Stimulated activated CD4-positive, alpha-beta T cell treated with anti-CD3 and anti-CD28 coated beads, Interleukin-15, amount 100 ng/mL, for 48 hours (primary cell): ENCODE results near the gene DTHD1.
A peak's percentile ranks its signal among the peaks of the same experiment; 100 is the strongest.

ENCODE experiments used
- DNase-seq, 2 donors: peaks; one replicate each; pipeline ENCODE4 v3.0.0-alpha.2; 2020; ENCODE audit warnings: low read depth in 2 of 2

The DTHD1 gene

DNA sequence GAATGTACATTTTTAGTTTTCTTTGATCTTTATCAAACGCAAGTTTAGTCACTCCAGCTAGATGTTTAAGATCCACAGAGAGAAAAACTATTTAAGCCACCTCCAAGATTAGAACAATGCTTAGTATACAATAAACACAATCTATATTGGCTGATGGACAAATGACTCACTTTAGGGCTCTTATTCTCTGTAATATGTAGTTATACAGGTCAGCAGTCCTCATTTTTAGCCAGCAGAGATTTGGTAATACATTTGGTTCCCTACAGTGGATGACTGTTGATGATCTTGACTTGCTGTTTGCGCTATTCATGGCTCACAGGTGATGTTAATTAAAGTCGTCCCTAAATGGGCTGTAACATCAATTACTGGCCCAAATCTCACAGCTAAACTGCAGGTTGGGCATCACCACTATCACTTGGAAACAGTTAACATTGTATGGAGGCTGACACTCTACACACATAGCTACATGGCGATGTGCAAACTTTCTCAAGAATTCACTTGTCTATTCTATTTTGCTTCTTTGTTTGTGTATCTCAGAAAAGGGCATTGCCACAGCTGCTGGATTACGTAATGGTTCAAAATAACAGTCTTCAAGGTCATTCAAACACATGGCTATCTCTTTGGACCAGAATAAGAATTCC, 11.8 kb upstream of the DTHD1 start:
- no peak for DNase-seq

DNA sequence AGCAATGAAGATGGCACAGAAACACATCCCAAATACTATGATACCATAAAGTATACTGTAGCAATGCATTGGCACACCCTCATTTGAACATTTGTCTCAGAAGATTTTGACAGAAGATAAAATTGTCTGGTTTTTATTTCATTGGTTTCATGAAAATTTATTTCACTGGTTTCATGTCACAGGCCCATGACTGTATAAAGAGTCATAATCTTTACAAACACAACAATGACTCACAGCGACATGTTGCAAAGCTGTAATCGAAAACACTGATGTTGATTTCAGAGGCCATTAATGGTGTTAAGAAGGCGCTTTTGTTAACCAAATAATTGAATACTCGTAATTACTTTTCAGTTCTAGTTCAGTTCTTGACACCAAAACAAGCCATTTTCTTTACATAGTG, 8.1 kb upstream of the DTHD1 start:
- DNase-seq, result no peak

DNA sequence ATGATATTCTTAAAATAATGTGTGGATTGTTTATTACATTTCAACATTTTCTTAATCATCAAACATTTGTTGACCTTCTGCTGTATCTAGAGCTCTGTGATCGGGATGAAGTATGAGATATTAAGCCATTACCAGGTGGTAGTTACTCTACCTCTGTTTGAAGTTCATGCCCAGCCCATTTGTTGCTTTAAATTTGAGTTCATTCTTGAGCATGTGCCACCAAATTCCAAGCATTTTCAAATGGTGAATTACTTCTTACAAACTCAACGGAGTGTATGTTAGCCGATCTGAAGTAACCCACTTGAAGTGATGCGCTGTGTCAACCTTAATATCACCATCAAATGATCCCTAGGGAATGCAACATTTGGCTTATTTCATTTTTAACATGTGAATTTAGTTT, 7.3 kb upstream of the DTHD1 start:
- no peak for DNase-seq

DNA sequence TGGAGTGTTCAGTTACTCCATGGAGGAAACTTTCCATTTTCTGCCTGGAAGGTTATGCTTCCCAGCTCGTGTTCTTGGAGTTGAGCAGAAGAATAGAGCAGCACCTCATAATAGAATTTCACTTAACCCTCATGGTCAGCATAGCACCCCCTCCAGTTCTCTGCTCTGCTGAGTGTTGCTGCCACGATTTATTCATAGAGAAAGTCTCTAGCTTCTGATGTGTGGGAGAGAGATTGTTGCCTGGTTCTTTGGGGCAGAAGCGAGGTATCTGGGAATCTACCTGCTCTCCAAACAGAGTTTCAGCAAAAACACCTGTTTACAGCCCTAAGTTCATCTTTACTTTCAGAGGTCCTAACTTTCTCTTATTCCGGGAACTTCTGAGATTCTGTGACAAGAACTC, 3.9 kb upstream of the DTHD1 start:
- no peak for DNase-seq

DNA sequence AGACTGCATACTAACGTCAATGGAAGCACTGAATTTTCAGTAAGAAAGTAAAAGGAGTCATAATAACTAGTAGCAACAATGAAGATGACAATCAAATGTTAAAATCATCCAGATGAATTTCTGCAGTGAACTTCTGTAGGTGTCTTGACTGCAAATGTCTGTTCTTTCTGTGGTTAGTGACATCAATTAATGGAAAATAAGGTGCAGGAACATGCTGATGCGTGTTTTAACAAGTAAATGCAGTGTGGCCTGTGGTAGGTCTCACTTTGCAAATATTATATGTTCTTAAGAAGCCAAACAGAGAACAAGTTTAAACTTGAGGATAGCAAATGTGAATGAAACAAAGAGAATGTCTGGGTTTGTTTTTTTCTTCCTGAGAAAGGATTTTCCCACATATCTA, 2.6 kb upstream of the DTHD1 start:
- DNase-seq, result no peak

DNA sequence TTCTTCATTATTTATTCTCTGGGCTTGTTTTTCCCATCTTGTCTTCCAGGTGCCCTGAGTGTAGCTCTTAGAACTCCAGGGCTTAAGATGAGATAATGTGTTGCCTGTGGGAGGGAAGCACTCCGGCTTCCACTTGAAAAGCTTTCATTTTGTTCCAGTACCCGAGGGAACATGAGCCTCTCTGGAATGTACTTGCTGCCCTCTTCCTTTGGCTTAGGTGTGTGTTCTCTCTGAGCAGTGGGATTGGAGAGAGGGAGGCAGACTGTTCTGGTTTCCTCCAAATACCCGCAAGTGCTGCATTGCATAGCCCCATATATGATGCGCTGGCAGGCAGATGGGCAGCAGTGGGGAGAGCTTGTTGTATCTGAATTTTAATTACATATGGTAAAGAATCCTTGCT, 861 bp upstream of the DTHD1 start:
- no peak for DNase-seq

DNA sequence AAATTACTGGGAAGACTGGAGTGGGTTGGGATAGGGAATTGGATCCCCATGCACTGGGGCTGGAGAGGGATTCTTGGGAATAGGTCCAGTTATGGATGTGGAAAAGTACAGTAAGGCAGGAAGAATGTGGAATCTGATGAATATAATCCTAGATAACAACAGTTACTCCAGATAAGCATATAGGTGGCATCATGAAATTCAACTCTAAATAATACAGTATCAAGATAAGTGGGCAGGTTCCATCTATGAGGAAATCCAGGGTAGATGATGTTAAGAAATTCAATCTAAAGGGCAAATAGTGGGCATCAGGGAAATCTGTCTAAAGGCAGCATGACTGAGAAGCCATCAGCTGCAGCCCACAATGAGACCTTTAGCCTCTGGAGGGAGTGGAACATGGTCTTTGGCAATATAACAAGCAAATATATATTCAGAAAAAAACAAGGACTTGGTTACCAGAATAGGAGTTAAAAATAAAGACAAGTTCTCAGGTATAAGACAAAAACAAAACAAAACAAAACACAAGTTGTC, 1.2 kb downstream of the DTHD1 start:
- DNase-seq, result no peak

DNA sequence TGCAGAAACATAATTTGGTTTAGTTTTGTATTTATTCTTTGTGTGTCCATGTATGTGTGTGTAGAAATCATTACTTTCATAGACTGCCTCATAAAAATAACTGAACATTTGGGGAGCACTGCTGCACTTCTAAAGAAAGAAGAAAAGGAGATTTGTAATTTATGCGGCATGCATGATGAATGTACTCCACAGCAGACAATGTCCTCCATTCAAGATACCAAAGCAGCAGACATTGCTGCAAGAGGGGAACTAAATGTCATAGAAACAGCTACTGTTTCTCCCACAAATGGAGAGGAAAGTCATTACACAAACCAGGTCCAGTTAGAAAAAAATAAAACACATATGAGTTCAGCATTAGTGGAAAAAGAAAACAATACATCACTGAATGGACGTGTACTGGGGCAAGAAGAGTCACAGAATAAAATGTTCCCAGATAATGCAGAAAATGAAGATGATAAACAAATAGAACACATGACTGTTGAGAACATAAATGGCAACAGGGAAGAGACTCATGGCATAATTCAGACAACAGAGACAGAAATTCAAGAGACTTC, 2.6 kb downstream of the DTHD1 start:
- DNase-seq, result no peak

DNA sequence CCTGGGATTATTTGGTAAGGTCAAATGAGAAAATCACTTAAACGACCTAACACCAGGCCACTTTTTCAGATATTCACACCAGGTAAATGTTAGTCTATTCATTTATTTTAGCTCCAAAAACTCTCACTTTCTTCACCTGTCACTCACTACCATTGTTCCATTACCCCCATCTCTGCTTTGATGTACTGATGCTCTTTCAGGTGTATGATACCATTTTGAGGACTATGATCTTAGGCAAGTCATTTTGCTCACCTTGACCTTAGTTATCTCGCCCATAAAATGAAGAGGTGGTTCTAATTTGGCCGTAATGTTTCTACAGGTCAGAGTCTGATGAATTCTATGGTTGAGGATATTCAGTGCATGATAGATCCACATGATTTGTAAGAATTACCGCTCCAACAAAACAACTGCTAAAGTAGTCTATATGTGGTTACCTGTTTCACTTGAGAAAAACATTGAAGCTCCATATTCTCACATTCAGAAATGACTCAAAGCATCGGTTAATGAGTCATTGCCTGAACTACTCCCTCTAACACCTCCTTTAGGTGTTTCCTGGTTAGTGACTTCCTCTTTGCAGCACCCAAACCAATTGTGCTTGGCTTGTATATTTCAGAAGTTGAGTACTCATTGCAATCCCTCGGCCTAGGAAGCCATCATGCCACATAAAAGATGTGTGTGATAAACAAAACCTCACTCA, 4.5 kb downstream of the DTHD1 start:
- DNase-seq, result peak; percentile 47 to 49

DNA sequence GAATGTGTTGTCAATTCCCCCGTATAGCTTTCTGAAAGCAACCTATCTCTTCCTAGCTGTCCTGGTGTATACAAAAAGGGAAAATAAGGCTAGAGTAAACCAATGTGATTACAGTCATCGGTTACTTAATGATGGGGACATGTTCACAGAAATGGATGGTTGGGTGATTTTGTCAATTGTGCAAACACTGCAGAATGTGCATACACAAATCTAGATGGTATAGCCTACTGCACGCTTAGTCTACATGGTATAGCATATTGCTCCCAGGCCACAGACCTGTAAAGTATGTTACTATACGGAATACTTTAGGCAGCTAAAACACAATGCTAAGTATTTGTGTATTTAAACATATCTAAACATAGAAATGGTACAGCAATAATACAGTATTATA, 5.1 kb downstream of the DTHD1 start:
- DNase-seq, result no peak

DNA sequence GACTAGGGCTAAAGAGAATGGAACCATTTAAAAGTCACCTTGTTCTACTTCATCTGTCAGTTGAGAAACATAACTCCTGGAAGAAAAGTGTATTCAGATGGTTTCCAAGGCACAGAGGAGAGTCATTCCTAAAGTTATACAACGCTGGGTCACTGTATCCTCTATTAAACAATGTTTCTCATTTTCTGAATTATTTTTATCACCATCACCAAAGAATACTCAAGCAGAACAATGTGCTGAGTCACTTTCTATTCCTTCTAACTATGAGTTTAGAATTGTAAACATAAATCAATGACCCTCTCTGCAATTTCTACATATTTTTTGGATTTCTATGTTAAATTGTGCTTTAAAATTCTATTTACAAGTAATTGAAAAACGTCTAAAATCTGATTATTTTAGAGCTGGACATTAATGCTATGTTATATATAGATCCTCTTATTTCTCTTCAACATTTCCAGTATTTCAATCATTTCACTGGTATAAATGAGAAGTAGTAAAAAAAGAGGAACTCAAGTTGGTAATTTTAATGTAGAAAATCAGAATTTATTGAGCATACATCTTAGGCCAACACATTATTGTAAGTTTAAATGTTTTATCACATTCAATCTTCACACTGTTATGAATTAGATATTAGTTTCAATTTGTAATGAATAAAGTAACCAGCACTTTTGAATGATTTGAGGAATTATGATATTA, 7.5 kb downstream of the DTHD1 start:
- no peak for DNase-seq

DNA sequence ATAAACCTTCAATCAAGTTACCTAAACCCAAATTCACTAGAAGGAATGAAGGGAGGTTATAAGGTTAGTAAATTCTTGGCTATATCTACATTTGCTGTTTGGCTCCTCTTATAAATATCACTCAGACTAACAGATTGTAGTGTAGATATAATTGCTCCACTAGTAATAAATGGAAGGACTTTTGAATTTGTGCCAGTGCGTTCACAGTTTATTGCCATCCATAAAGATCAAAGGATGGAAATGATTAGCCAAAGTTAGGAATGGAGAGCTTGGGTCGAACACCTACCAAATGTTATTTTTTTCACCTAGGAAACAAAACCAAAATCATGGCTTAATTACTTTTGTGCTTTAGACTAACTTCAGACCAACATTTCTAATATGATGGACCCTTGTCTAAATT, 9.2 kb downstream of the DTHD1 start:
- no peak for DNase-seq

DNA sequence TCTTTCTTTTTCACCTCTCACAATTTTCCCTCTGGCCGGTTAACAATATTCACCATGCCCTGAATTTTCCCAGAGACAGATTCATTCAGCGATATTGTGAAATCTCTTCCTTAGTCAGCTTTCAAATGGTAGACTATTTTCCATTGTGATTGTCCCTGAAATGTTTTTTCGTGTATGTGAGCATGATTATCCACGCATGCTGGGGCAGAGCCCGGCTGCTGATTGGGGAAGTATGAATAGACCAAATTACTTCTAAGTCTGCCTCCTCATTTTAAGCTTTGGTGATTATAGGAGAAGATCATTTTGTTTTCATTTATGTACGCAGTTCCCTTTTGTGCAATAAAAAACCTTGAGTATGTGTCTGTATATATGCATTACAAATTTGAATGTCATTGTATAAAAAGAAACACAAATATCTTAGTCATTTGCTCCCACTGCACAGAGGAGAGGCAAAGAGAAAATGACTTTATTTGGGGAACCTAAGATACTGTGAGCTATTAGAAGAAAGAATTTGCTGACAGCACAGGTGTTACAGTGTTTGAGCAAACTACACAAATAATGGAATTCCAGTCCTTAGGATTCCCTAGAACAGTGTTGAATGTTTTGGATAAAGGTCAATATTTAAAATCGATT, 11.3 kb downstream of the DTHD1 start:
- DNase-seq, result no peak

DNA sequence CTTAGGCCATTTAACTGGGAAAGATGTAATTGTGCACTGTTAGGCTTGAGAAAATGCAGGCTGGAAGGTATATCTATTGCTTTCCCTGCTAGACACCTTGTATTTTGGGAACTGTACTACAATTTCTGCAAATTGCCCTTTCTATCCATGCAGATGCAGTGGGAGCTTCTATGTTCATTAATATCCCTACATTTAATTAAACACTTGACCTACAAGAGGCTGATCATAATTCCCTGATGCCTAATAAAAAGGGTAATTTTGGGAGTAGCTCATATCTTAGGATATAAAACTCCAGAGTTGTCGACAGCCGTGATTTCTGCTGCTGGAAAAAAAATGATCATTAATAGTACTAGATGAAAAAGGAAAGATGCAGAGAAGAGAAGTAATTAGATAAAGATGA, 19.7 kb downstream of the DTHD1 start:
- DNase-seq, result no peak

DNA sequence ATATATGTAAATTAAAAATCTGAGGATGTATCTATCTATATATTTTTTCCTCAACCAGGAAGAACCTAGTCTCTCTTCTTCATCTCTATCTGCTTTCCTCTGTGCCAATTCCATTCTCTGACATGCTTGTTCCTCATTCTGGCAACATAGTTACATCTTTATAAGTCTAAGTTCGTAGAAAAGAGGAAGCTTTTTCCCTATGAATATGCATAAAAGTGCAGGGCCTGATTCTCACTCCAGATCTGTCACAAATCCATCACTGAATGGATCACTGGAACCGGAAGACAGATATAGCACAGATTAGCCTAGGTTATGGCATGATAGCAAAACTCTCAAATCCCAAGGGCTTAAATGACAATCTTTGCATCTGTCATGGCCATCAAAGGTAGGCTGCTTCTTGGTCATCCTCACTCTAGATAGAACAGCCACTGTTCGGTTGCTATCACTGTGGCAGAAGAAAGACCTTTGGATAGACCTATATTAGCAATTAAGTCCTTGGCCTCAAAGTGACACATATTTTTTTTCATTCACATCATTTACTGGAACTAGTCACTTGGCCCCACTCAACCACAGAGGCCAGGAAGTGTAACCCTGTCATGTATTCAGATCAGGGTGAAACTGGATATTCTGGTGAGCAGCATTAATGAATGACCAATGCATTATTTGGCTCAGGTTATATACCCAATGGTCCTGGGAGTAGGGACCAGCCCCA, 22.2 kb downstream of the DTHD1 start:
- DNase-seq, result no peak

DNA sequence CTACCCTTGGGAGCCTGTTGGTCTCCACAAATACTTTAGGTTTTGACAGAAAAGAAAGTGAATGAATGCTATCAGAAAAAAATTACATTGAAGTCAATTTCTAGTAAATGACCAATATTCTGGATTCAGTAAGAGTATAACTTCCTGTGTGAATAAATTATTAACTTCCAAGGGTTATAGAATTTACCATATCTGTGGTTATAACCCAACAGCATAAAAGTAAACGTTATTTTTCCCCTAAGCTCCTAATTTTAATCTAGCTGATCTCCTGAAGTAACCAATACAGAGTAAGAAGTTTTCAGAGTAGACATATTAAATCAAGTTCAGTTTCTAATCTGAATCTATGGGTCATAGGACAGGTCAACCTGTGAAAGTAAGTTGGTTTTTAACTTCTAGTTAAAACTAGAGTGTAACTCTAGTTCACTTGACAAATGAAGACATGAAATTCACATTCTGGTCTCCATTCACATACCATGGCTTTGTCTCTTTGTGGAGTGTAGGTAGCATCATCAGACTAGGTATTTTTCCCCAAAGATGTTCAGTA, 22.8 kb downstream of the DTHD1 start:
- DNase-seq, result no peak

DNA sequence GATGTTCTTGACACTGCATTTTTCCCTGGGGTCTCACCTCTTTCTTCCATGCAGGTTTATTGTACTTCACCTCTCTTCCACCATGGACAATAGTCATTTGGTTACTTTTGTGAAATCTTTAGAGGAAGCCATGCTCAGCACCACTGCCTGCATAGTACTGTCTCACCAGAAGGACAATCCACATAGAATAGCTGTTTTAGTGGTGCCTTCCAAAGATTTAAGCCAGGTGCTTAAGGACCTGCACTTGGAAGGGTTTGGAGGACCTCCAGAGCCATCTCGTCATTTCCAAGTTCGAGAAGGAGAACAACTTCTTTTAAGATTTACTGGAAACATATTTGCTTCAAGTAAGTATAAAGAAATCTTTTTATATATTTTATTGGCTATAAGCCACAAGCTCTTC, 26.7 kb downstream of the DTHD1 start:
- DNase-seq, result no peak

DNA sequence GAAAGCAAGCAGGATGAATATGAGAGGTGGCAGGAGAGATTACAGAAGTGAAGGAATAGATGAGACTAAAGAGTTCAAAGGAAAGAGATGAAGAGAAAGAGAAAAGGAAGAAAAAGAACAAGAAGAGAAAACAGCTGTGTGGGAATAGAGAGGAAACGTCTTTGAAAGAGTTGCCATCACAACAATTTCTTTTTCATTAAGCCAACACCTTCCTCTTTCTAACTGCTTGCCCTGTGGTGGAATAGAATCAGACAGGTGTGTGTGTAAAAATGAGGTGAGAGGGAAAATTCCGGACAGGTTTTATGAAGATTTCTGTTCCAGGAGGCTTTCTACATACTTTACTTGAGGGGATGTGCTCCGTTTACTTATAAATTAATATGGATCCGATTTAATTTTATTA, 28.8 kb downstream of the DTHD1 start:
- no peak for DNase-seq

DNA sequence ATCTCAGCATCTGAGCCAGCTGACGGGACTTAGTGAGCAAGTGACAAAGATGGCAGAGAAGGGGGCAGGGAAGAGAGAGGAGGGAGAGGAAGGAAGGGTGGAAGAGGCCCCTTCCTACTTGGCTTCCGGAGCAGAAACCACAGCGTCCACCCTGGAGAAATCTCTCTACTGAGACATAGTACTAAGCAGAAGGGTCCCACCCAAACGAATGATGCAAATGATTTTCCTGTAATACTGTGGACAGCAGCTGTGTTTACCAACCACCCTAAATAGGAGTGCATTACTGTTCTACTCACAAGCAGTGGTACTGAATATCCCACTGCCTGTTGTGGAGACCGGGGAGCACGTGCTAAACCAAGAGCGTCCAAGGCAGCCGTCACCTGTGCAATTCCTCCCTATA, 29.4 kb downstream of the DTHD1 start:
- no peak for DNase-seq

DNA sequence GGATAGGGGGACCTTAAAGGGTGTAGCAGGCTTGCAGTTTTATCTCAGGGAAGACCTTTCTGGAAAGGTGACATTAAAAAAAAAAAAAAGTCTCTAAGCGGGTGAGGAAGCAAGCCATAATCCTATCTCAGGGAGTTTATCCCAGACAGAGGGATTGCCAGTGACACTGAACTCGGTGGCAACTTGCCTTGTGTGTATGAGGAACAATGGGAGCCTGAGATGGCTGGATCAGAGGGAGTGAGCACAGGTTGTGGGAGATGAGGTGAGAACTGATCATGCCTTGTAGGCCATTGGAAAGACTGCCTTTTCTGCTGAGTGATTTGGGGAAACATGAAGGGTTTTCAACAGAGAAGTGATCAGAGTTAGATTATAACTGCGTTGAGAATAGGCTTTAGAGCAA, 31.1 kb downstream of the DTHD1 start:
- DNase-seq, result no peak

DNA sequence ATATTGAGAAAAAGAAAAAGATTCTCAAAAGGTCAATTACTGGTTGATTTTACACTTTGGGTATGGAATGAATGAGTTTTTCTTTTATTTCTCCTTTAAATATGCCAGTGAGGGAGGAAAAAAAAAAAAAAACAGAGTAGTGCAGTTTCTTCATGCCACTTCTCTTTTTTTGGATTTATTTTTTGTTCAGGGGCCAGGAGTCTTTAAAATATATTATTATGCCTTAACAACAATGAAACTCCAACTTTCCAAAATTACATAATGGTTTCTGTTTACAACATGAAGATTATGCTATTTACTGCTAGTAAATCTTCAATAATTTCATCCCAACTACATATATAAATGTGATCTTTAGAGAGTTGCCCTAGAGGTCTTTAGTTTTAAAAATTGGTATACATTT, 31.9 kb downstream of the DTHD1 start:
- no peak for DNase-seq
